IMR-90 (cell line): Measurements from ENCODE around the gene KLF16. TPM values are rescaled to one million over a fixed set of nuclear protein-coding genes. Genes with fewer than 3 reads are reported as not detected.

Source experiments
- ATAC-seq: fragments of 200-7000 bp; cut with Tn5 transposase; 2 replicates; pipeline ENCODE4 v1.9.1; 2020; ENCODE audit warnings: low read depth, mild to moderate bottlenecking, moderate library complexity
- BruUV-seq: library from RNA; stranded (reverse); fragments of 400-500 nt; replicated peaks from 2 replicates; lab custom pipeline; 2021; lab: Mats Ljungman, UMichigan
- CTCF ChIA-PET: fragments of 300-600 bp; formaldehyde crosslinking; extraction: SDS; loops from one replicate; lab custom pipeline; 2021; ENCODE audit warnings: antibody characterized with exemption; lab: Yijun Ruan, JAX
- POLR2A ChIA-PET: fragments of 300-600 bp; sonication (Branson Sonifier 250); formaldehyde crosslinking; loops from one replicate; lab custom pipeline; 2022; ENCODE audit warnings: antibody characterized with exemption; ENCODE audit not compliant: unreplicated experiment; lab: Charles Lee
- DNase-seq: peaks from one replicate; pipeline ENCODE4 v3.0.0; 2013
- H2AFZ ChIP-seq: replicated peaks from 2 replicates; pipeline ENCODE3; 2013; ENCODE audit warnings: low read length, mild to moderate bottlenecking; ENCODE audit not compliant: poor library complexity
- H2AK5ac ChIP-seq: 2 replicates; pipeline ENCODE4 v1.6.1; 2013; ENCODE audit warnings: low read depth, low read length, inconsistent platforms
- H2AK9ac ChIP-seq: replicated peaks from 2 replicates; pipeline ENCODE3; 2013; ENCODE audit warnings: mild to moderate bottlenecking, low read depth, low read length, moderate library complexity; ENCODE audit not compliant: poor library complexity
- H2BK120ac ChIP-seq: 2 replicates; pipeline ENCODE4 v1.6.1; 2013; ENCODE audit warnings: low read depth, low read length, inconsistent platforms
- H2BK15ac ChIP-seq: 3 replicates; pipeline ENCODE4 v1.6.1; 2013; ENCODE audit warnings: low read depth, low read length, inconsistent platforms
- H2BK20ac ChIP-seq: 2 replicates; pipeline ENCODE4 v1.6.1; 2013; ENCODE audit warnings: low read depth, mild to moderate bottlenecking, inconsistent platforms, low read length, moderate library complexity
- H2BK5ac ChIP-seq: 2 replicates; pipeline ENCODE4 v1.6.1; 2013; ENCODE audit warnings: mild to moderate bottlenecking, low read depth, low read length, inconsistent platforms; ENCODE audit not compliant: poor library complexity, severe bottlenecking
- H3K14ac ChIP-seq: replicated peaks from 2 replicates; pipeline ENCODE4 v1.6.1; 2013; ENCODE audit warnings: low read depth, low read length, inconsistent platforms
- H3K18ac ChIP-seq: 2 replicates; pipeline ENCODE4 v1.6.1; 2013; ENCODE audit warnings: low read depth, low read length, control low read depth
- H3K23ac ChIP-seq: 2 replicates; pipeline ENCODE4 v1.6.1; 2013; ENCODE audit warnings: low read depth, low read length, inconsistent platforms
- H3K27ac ChIP-seq: 2 replicates; pipeline ENCODE4 v1.5.1; 2013; ENCODE audit warnings: mild to moderate bottlenecking, control low read depth, low read length; ENCODE audit not compliant: insufficient read depth
- H3K27me3 ChIP-seq: 2 replicates; pipeline ENCODE4 v1.6.1; 2013; ENCODE audit warnings: low read length; ENCODE audit not compliant: control insufficient read depth, insufficient read depth
- H3K36me3 ChIP-seq: 2 replicates; pipeline ENCODE4 v1.6.1; 2013; ENCODE audit warnings: low read length, mixed read lengths; ENCODE audit not compliant: control insufficient read depth, insufficient read depth
- H3K4ac ChIP-seq: 2 replicates; pipeline ENCODE4 v1.6.1; 2013; ENCODE audit warnings: low read depth, low read length, inconsistent platforms
- H3K4me1 ChIP-seq: 2 replicates; pipeline ENCODE4 v1.6.1; 2013; ENCODE audit warnings: low read length, mixed read lengths; ENCODE audit not compliant: control insufficient read depth, insufficient read depth
- H3K4me2 ChIP-seq: 2 replicates; pipeline ENCODE4 v1.6.1; 2013; ENCODE audit warnings: low read depth, mild to moderate bottlenecking, control low read depth, low read length, moderate library complexity
- H3K4me3 ChIP-seq: 2 replicates; pipeline ENCODE4 v1.5.1; 2013; ENCODE audit warnings: low read depth, mild to moderate bottlenecking, control low read depth, low read length, moderate library complexity; ENCODE audit not compliant: insufficient read depth
- H3K56ac ChIP-seq: 2 replicates; pipeline ENCODE4 v1.6.1; 2013; ENCODE audit warnings: low read length, inconsistent platforms; ENCODE audit not compliant: insufficient read depth; ENCODE audit errors: extremely low read depth
- H3K79me1 ChIP-seq, 2 experiments: 2 replicates each; pipeline ENCODE4 v1.6.1; 2013; ENCODE audit warnings: low read length in 2 of 2, inconsistent platforms in 1 of 2, low read depth in 1 of 2
- H3K9ac ChIP-seq: 2 replicates; pipeline ENCODE4 v1.6.1; 2013; ENCODE audit warnings: low read depth, low read length, control low read depth
- H3K9me1 ChIP-seq: 2 replicates; pipeline ENCODE4 v1.6.1; 2013; ENCODE audit warnings: low read length, inconsistent platforms; ENCODE audit not compliant: insufficient read depth
- H3K9me3 ChIP-seq: 2 replicates; pipeline ENCODE4 v1.6.1; 2013; ENCODE audit warnings: low read length; ENCODE audit not compliant: control insufficient read depth, insufficient read depth
- H4K20me1 ChIP-seq: 2 replicates; pipeline ENCODE4 v1.6.1; 2013; ENCODE audit warnings: low read length, inconsistent platforms; ENCODE audit not compliant: insufficient read depth
- H4K5ac ChIP-seq: 2 replicates; pipeline ENCODE4 v1.6.1; 2013; ENCODE audit warnings: mild to moderate bottlenecking, low read depth, low read length, control low read depth
- H4K8ac ChIP-seq, 2 experiments: 2 replicates each; pipeline ENCODE4 v1.6.1; 2013; ENCODE audit warnings: low read depth in 2 of 2, low read length in 2 of 2, control low read depth in 1 of 2, inconsistent platforms in 1 of 2
- H4K91ac ChIP-seq: 2 replicates; pipeline ENCODE4 v1.6.1; 2013; ENCODE audit warnings: low read depth, low read length, inconsistent platforms; ENCODE audit not compliant: insufficient read depth
- CHD1 ChIP-seq: IDR thresholded peaks from 2 replicates; pipeline ENCODE4 v1.6.1; 2012; ENCODE audit warnings: low read depth, low read length, improper control_type of control experiment
- FOS ChIP-seq: fragments of 150-350 bp; IDR thresholded peaks from 2 replicates; pipeline ENCODE4 v1.6.1; 2016; ENCODE audit warnings: low read depth, low read length
- MAFK ChIP-seq: IDR thresholded peaks from 2 replicates; pipeline ENCODE4 v1.6.1; 2012; ENCODE audit warnings: low read depth, low read length, improper control_type of control experiment
- SMC3 ChIP-seq: fragments of 150-350 bp; IDR thresholded peaks from 2 replicates; pipeline ENCODE4 v1.6.1; 2016; ENCODE audit warnings: low read depth, mild to moderate bottlenecking, antibody characterized with exemption, low read length, moderate library complexity
- USF2 ChIP-seq: fragments of 150-350 bp; IDR thresholded peaks from 2 replicates; pipeline ENCODE4 v1.6.1; 2017; ENCODE audit warnings: mild to moderate bottlenecking, antibody characterized with exemption, low read length, low read depth
- WGBS, 2 experiments: methylation state at CpG; one replicate each; pipeline versions ENCODE4 v1.1.5 to v1.1.7; 2013; ENCODE audit warnings: missing lambda C conversion rate in 2 of 2; ENCODE audit not compliant: insufficient read length in 1 of 2; ENCODE audit errors: extremely low coverage in 2 of 2; 5-methylcytosine and 5-hydroxymethylcytosine counted together
- dilution Hi-C: fragments of 300-500 bp; cut with HindIII; formaldehyde crosslinking; loops from one replicate; pipeline ENCODE4 v1.14.3; 2018; ENCODE audit warnings: low sequenced_read_pairs; ENCODE audit not compliant: unreplicated experiment
- in situ Hi-C: fragments of 300-500 bp; cut with MboI; formaldehyde crosslinking; loops from 3 replicates; pipeline ENCODE4 v1.14.3; 2019; ENCODE audit warnings: low sequenced_read_pairs, inconsistent platforms, mixed read lengths
- intact Hi-C: fragments of 100-400 bp; cut with micrococcal nuclease; formaldehyde crosslinking; loops from 2 replicates; pipeline ENCODE4 v1.10.0; 2022
- polyA plus RNA-seq, 3 experiments: library from polyadenylated mRNA; depleted of rRNA; stranded (reverse); fragments of >200 nt; gene quantifications; 2 replicates each; pipeline ENCODE4 v1.2.3, GENCODE V29; 2012; ENCODE audit warnings: low replicate concordance in 1 of 3
- total RNA-seq: library from RNA; depleted of rRNA; stranded (reverse); fragments of >200 nt; gene quantifications from 2 replicates; pipeline ENCODE4 v1.2.3, GENCODE V29; 2012

Gene KLF16
- total and polyA plus RNA-seq, 2 of the 4 experiments (the other 2 are of a cell fraction): 0.90 to 13.1 TPM

- Histone ChIP-seq H2BK120ac (no peak overlapping the region), H4K8ac (no peak overlapping the region), H3K23ac (no peak overlapping the region), H3K36me3 (peaks cover 45% of the 10 kb centered on the region), H3K4me3 (no peak overlapping the region), H3K9me1 (no peaks in the 10 kb centered on the region), H4K20me1 (no peaks in the 10 kb centered on the region; the same call in 1 of the 2 replicates), H3K9ac (no peak overlapping the region), H4K91ac (no peak overlapping the region), H3K4me2 (no peak overlapping the region), H3K4ac (no peak overlapping the region), H2AK9ac (no peak overlapping the region), H2BK15ac (no peak overlapping the region), H3K27ac (no peak overlapping the region), H2AFZ (no peak overlapping the region), H4K5ac (no peak overlapping the region), H3K4me1 (peaks cover 4% of the 10 kb centered on the region), H3K14ac (no peak overlapping the region), H2BK20ac (no peak overlapping the region), H3K79me1 (peaks cover 0 to 4% of the 10 kb centered on the region in 2 experiments; a peak in 2 of 4 replicates), H2AK5ac (no peak overlapping the region), H2BK5ac (no peak overlapping the region), H3K9me3 (no peaks in the 10 kb centered on the region), H3K18ac (no peak overlapping the region), H3K27me3 (no peaks in the 10 kb centered on the region), H3K56ac (no peak overlapping the region)
- BruUV-seq: no TSS peak
- ChIA-PET POLR2A (no interaction called here), CTCF (no interaction called here)
- ATAC-seq: no peak
- DNase-seq: no peak
- dilution Hi-C loops (no loop called here), in situ Hi-C loops (no loop called here), intact Hi-C loops (no loop called here)
- no peak for TF ChIP-seq USF2
- TF ChIP-seq CHD1: no peak
- TF ChIP-seq SMC3: no peak
- TF ChIP-seq MAFK: no peak
- no peak for TF ChIP-seq FOS
- WGBS, 2 experiments: 92% methylated on average over 20 of the region's 36 CpGs; no CpG with 5 or more reads in 1 of the 2 experiments
Observed at GRCh38 chr19:1816530-1817298, 46.7 kb downstream of the KLF16 start.
